GM12872 (cell line): ENCODE measurements around the gene GET3.

Experiments
- TF ChIP-seq, protein P1 (sequence below): IDR thresholded peaks from 3 replicates; pipeline ENCODE4 v1.5.1; 2011; ENCODE audit warnings: low read depth, mild to moderate bottlenecking, low read length, moderate library complexity; ENCODE audit not compliant: insufficient read depth

The GET3 gene

DNA sequence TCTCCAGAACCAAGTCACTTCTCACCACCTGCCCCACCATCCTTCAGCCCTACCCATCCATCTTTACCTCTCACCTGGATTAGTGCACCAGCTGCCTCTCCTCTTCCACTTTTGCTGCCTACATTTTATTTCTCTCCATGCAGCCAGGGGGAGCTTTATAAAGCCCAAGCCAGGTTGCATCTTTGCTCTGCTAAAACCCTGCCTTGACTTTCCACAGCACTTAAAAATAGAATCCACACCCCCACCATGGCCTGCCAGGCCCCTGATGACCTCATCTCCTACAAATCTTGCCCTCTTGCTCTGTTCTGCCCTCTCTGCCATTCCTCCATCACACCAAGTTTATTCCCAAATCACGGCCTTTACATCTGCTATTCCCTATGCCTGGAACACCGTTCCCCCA, 36.3 kb downstream of the GET3 start:
- TF ChIP-seq, protein P1, sequence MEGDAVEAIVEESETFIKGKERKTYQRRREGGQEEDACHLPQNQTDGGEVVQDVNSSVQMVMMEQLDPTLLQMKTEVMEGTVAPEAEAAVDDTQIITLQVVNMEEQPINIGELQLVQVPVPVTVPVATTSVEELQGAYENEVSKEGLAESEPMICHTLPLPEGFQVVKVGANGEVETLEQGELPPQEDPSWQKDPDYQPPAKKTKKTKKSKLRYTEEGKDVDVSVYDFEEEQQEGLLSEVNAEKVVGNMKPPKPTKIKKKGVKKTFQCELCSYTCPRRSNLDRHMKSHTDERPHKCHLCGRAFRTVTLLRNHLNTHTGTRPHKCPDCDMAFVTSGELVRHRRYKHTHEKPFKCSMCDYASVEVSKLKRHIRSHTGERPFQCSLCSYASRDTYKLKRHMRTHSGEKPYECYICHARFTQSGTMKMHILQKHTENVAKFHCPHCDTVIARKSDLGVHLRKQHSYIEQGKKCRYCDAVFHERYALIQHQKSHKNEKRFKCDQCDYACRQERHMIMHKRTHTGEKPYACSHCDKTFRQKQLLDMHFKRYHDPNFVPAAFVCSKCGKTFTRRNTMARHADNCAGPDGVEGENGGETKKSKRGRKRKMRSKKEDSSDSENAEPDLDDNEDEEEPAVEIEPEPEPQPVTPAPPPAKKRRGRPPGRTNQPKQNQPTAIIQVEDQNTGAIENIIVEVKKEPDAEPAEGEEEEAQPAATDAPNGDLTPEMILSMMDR, result 0 out of 3 replicates have a peak, but pooled peaks have one; percentile 3

GRCh38 chr19:12774588-12775555, 37.6 kb downstream of the GET3 start, which contains the start of gene HOOK2:
Gene HOOK2, minus strand, starts transcription at chr19:12775552. Its CDS starts 103 bp downstream, at chr19:12775449.
- TF ChIP-seq, protein P1, result no peak

DNA sequence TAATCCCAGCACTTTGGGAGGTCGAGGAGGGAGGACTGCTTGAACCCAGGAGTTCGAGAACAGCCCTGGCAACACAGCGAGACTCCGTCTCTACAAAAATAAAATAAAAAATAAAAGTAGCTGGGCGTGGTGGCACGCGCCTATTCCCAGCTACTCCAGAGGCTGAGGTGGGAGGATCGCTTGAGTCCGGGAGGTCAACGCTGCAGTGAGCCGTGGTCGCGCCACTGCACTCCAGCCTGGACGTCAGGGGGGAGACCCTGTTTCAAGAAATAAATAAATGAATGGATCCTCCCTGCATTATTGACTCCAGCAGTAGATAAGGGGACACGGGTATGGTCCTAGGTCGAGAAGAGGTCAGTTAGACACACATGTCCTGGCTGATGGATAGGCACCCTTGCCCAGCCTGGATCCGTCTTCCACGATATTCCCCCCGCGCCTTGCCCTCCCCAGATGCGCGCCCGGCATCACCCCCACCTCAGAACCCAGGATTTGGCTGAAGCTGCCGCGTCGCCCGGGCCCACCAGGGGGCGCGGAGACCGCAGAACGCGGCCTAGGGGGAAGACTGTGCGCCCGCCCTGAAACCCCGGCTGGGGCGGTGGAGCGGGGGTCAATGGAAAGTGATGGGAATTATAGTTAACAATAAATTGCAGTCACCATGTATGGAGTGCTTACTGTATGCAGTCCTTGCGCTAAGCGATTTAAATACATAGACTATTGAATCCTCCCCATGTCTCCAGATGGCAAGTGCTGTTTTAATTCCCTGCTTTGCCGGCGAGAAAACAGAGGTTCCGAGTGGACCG, 40.1 kb downstream of the GET3 start:
- TF ChIP-seq, protein P1, result peak; percentile 89

- TF ChIP-seq, protein P1, result no peak
Measured at GRCh38 chr19:12778017-12778904, 41.0 kb downstream of the GET3 start.

- TF ChIP-seq, protein P1, result no peak
Measured at GRCh38 chr19:12778905-12779161, 41.5 kb downstream of the GET3 start.

GRCh38 chr19:12779162-12779993, 42.1 kb downstream of the GET3 start:
- TF ChIP-seq, protein P1, result 0 out of 3 replicates have a peak, but pooled peaks have one; percentile 19
